Neural crest cell (in vitro differentiated cells): Measurements from ENCODE around the gene ZDHHC14. TPM values are rescaled to one million over a fixed set of nuclear protein-coding genes. Genes with fewer than 3 reads are reported as not detected.

ENCODE experiments used
- DNase-seq: peaks from one replicate; pipeline ENCODE4 v3.0.0; 2021; ENCODE audit warnings: low read depth, mixed read lengths, low spot score
- H3K27ac Mint-ChIP-seq: one replicate; pipeline ENCODE4 v1.8.0; 2021; ENCODE audit warnings: mild to moderate bottlenecking, mixed read lengths; ENCODE audit not compliant: unreplicated experiment
- H3K27me3 Mint-ChIP-seq: 2 replicates; pipeline ENCODE4 v1.8.0; 2021; ENCODE audit warnings: low read depth, mild to moderate bottlenecking, mixed read lengths
- H3K36me3 Mint-ChIP-seq: 2 replicates; pipeline ENCODE4 v1.8.0; 2021; ENCODE audit warnings: low read depth, mild to moderate bottlenecking, mixed read lengths
- H3K4me1 Mint-ChIP-seq: 2 replicates; pipeline ENCODE4 v1.8.0; 2021; ENCODE audit warnings: mixed read lengths
- H3K4me3 Mint-ChIP-seq: one replicate; pipeline ENCODE4 v1.8.0; 2021; ENCODE audit warnings: mild to moderate bottlenecking, mixed read lengths
- H3K9me3 Mint-ChIP-seq: 2 replicates; pipeline ENCODE4 v1.8.0; 2021; ENCODE audit warnings: mixed read lengths
- CTCF ChIP-seq: fragments of 200-600 bp; sonication (generic); conservative IDR thresholded peaks from 2 replicates; pipeline ENCODE4 v1.5.0; 2021; ENCODE audit warnings: antibody characterized with exemption, mild to moderate bottlenecking
- total RNA-seq: library from RNA; stranded (reverse); gene quantifications from 2 replicates; pipeline ENCODE4 v1.2.1, GENCODE V29; 2021

ZDHHC14 gene
- total RNA-seq, 1 donor from 2014 or later, result 5.3 TPM

DNA sequence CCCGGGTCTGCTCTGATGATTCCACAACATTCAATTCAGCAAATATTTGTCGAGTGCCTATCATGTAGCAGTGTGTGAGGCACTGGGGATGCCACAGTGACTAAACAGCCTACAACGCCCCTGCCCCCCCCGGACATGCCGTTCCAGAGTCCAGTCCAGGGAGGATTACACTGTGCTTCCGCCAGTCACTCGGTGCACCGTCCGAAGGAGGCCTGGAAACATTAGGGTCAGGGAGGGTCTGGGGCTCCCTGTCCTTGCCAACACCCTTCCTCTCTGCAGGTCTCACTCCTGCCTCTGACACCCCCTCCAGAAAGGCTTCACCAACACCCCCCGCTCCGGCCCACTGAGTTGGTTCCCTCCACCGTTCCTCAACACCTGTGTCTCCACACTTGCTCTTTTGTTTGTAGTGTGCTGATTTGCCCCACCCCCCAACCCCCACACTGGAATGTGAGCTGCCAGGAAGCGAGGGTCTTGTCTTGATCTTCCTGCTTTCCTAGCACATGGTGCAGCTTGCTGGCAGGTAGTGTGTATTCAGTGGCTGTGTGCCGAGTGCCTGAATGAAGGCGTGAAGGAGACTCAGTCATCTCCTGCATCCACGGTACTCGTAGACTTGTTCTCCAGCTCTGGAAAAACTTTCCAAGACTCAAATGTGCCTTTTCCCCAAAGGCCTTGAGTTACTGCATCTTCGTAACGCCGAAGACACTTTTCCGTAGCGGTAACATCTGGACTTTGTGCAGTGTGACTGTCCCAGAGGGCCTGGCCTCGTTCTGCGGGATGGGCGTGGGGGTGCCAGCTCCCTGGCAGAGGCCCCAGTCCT lies 150.4 kb downstream of the ZDHHC14 start:
- no peaks in the 10 kb centered on the region for H3K9me3 Mint-ChIP-seq
- H3K36me3 Mint-ChIP-seq, result no peaks in the 10 kb centered on the region
- H3K4me3 Mint-ChIP-seq, result no peak overlapping the region
- no peaks in the 10 kb centered on the region for H3K27me3 Mint-ChIP-seq
- TF ChIP-seq CTCF, result no peak
- peaks cover 29% of the 10 kb centered on the region for H3K4me1 Mint-ChIP-seq
- H3K27ac Mint-ChIP-seq, result no peak overlapping the region
- DNase-seq, result no peak

- Mint-ChIP-seq H3K27ac (no peak overlapping the region), H3K27me3 (no peaks in the 10 kb centered on the region), H3K4me1 (peaks cover 30% of the 10 kb centered on the region), H3K4me3 (no peak overlapping the region), H3K36me3 (no peaks in the 10 kb centered on the region), H3K9me3 (no peaks in the 10 kb centered on the region)
- no peak for DNase-seq
- TF ChIP-seq CTCF, result no peak
These were observed 151.0 kb downstream of the ZDHHC14 start for GRCh38 chr6:157531986-157532365.

DNA sequence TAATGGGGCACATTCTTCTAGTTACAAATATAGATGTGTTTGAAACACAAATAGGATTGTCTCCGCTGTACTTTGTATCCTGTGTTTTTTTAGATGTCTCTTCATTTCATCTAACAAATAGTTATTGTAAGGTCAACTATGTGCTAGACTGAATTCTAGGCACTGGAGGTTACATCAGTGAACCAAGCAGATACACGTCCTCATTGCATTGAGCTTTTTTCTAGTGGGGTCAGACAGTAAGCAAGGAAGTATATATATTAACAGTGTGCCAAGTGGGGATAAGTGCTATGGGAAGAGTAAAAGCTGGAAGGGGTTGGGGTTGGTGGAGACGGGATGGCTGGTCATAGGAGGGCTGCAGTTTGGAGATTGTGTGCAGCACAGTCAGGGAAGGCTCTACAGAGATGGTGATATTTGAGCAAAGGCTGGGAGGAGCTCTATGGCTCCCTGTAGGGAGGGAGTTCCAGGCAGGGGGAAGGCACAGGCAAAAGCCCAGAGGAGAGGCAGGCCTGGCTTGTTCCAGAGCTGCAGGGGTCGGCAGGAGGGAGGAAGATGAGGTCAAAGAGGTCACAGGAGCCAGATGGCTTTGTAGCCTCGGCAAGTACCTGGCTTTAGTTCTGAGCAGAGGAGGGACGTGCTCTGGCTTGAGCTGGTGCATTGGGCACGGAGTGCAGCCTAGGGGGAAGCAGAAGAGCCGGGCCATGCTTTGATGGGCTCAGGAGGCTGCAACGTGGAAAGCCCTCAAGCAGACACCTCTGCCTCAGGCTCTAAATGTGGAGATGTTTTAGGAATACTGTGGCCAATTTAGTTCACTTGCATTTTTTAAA lies 152.3 kb downstream of the ZDHHC14 start:
- DNase-seq, result no peak
- Mint-ChIP-seq H3K4me1 (peaks cover 30% of the 10 kb centered on the region), H3K27me3 (no peaks in the 10 kb centered on the region), H3K27ac (no peak overlapping the region), H3K9me3 (no peaks in the 10 kb centered on the region), H3K4me3 (peak overlapping the region; percentile 7), H3K36me3 (no peaks in the 10 kb centered on the region)
- TF ChIP-seq CTCF, result no peak

DNA sequence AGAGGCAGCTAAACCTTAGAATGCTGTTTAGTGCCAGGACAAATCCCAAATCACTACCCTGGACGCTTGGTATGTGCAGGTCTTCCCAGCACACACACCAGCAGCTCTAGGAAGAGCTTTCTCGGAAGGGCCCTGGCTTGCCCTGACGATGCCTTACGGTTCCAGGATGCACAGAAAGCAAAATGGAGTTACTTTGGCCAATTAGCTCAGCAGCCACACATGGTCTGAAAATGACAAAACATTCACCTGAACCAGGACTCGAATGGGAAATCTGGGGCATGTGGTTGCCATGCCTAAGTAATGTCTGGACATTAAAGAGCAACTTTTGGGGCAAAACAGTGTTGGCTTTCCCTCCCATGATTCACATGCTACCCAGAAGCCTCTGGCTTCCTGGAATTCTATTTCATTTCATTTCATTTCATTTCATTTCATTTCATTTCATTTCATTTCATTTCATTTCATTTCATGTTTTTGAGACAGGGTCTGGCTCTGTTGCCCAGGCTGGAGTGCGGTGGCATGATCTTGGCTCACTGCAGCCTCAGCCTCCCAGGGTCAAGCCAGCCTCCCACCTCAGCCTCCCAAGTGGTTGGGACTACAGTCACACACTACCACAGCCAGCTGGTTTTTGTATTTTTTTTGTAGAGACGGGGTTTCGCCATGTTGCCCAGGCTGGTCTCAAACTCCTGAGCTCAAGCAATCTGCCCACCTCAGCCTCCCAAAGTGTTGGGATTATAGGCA lies 153.3 kb downstream of the ZDHHC14 start:
- Mint-ChIP-seq H3K27ac (no peak overlapping the region), H3K4me3 (no peak overlapping the region), H3K27me3 (no peaks in the 10 kb centered on the region), H3K4me1 (peaks cover 34% of the 10 kb centered on the region), H3K36me3 (no peaks in the 10 kb centered on the region), H3K9me3 (no peaks in the 10 kb centered on the region)
- TF ChIP-seq CTCF, result no peak
- no peak for DNase-seq

DNA sequence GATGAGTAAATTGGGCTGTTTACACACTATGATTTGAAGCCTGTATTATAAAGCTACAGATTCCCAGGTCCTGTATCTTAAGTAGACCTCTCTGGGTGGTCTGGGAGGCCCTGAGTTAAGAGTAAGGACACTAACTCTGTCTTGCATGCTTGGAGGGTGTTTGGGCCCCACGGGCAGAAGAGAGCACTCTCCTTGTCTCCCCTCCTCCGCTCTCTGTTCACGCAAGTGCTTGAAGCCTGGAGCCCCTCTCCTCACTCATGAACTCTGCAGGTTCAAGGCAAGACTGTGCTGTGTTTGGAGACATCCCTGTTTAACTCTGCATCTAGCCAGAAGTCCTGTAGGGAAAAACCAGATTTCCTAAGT lies 154.0 kb downstream of the ZDHHC14 start:
- H3K27me3 Mint-ChIP-seq, result no peaks in the 10 kb centered on the region
- DNase-seq, result no peak
- H3K9me3 Mint-ChIP-seq, result no peaks in the 10 kb centered on the region
- H3K27ac Mint-ChIP-seq, result no peak overlapping the region
- TF ChIP-seq CTCF, result no peak
- H3K4me3 Mint-ChIP-seq, result no peak overlapping the region
- H3K36me3 Mint-ChIP-seq, result no peaks in the 10 kb centered on the region
- peaks cover 34% of the 10 kb centered on the region for H3K4me1 Mint-ChIP-seq
